Ascending aorta (tissue), 2 donors: ENCODE results near the gene SPCS1. TPM values are rescaled to one million over a fixed set of nuclear protein-coding genes. Genes with fewer than 3 reads are reported as not detected.

Experiments used
- DNase-seq, 2 donors: peaks; one replicate each; pipeline ENCODE4 v3.0.0-alpha.2; 2019; ENCODE audit warnings: low spot score in 2 of 2
- H3K27ac ChIP-seq, 2 donors: fragments of 200-600 bp; sonication (generic); one replicate each; pipeline ENCODE4 v1.5.1; 2016 to 2017; ENCODE audit warnings: mild to moderate bottlenecking in 1 of 2
- H3K27me3 ChIP-seq: fragments of 200-600 bp; sonication (generic); one replicate; pipeline ENCODE4 v1.5.1; 2017
- H3K36me3 ChIP-seq, 2 donors: fragments of 200-600 bp; sonication (generic); one replicate each; pipeline ENCODE4 v1.5.1; 2016
- H3K4me1 ChIP-seq, 2 donors: fragments of 200-600 bp; sonication (generic); one replicate each; pipeline ENCODE4 v1.5.1; 2016 to 2017; ENCODE audit warnings: mild to moderate bottlenecking in 1 of 2
- H3K4me3 ChIP-seq, 2 donors: fragments of 200-600 bp; sonication (generic); one replicate each; pipeline ENCODE4 v1.5.1; 2016 to 2017; ENCODE audit warnings: mild to moderate bottlenecking in 1 of 2
- H3K9me3 ChIP-seq, 2 donors: fragments of 200-600 bp; sonication (generic); one replicate each; pipeline ENCODE4 v1.5.1; 2016
- CTCF ChIP-seq, 3 experiments: fragments of 200-600 bp in 2 of 3; fragments of 450-650 bp in 1 of 3; sonication (generic) in 2 of 3; IDR thresholded peaks; one replicate each; pipeline ENCODE4 v1.5.1; 2016 to 2019; ENCODE audit warnings: antibody characterized with exemption in 3 of 3, mild to moderate bottlenecking in 1 of 3, moderate library complexity in 1 of 3
- intact Hi-C: fragments of 100-400 bp; cut with DNase I; formaldehyde crosslinking; loops from one replicate; pipeline ENCODE4 v1.15.1; 2023
- total RNA-seq: library from RNA; depleted of rRNA; stranded (reverse); fragments of >200 nt; gene quantifications from one replicate; pipeline ENCODE4 v1.1.0, GENCODE V29; 2016

Gene SPCS1
- total RNA-seq, 1 donor from 2014 or later: 170 TPM

- H3K27me3 ChIP-seq: no peaks in the 10 kb centered on the region
- no peaks in the 10 kb centered on the region for H3K9me3 ChIP-seq
- peak in 1 of 2 donors; percentile 68 for DNase-seq
- no peak for TF ChIP-seq CTCF (IDR thresholded peaks at IDR 0.05)
- intact Hi-C loops: loop anchor here (10.0 kb wide), 2 partner anchors 229 to 409 kb away; partner anchors contain the start of genes NISCH, TNNC1 and WDR82
- H3K27ac ChIP-seq: peak overlapping the region in 1 of 2 donors; percentile 19
- peaks cover 3 to 30% of the 10 kb centered on the region in 2 donors for H3K4me1 ChIP-seq
- H3K4me3 ChIP-seq: no peak overlapping the region
- peaks cover 20 to 32% of the 10 kb centered on the region in 2 donors for H3K36me3 ChIP-seq
Observed at GRCh38 chr3:52683611-52684010, 22.3 kb upstream of the SPCS1 start.

DNA sequence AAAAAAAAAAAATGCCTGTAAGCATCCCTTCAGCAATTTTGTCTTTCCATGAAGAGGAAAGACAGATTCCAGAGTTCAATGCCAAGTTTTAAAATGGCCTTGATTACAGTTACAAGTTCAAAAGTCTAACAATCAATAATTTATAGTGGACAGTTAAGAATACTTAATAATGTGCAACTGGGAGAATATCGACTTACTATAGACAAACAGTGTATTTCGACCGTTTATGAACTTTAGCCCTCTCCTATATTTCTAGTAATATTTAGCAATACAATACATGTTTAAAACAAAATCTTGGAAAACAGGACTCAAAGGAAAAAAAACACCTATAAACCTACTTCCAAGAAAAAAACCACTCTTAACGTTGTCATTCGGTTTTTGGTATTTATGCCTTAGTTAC is 21.7 kb upstream of the SPCS1 start:
- Histone ChIP-seq H3K9me3 (no peaks in the 10 kb centered on the region), H3K27ac (no peak overlapping the region), H3K4me1 (peaks cover 3 to 30% of the 10 kb centered on the region in 2 donors), H3K27me3 (no peaks in the 10 kb centered on the region), H3K36me3 (peaks cover 25 to 33% of the 10 kb centered on the region in 2 donors), H3K4me3 (peak overlapping the region in 1 of 2 donors; percentile 78)
- TF ChIP-seq CTCF (IDR thresholded peaks at IDR 0.05): no peak
- DNase-seq: no peak
- intact Hi-C loops: loop anchor here (10.0 kb wide), 2 partner anchors 229 to 409 kb away; partner anchors contain the start of genes NISCH, TNNC1 and WDR82

DNA sequence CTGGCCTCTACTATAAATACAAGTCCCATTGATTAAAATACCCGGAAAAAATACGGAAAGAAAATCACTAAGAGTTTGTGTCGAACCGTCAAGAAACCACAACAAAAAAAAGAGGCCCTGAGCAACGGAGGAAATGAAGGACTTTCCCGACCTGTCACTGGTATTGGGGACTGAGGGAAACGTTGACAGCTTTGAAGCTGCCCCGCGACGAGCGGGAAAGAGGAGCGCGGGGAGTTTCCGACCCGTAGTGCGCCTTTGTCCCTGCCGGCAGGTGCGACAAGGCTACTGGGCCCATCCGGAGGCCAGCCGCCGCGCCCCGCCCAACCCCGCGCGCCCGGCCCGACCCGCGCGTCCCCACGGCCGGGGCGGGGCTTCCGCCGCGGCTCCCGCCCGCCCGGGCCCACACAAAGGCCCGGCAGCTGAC is 20.6 kb upstream of the SPCS1 start:
- peak overlapping the region; percentile 78 to 79 for H3K4me3 ChIP-seq
- no peaks in the 10 kb centered on the region for H3K27me3 ChIP-seq
- no peak for TF ChIP-seq CTCF (IDR thresholded peaks at IDR 0.05)
- peaks cover 3 to 30% of the 10 kb centered on the region in 2 donors for H3K4me1 ChIP-seq
- no peaks in the 10 kb centered on the region for H3K9me3 ChIP-seq
- intact Hi-C loops: loop anchor here (1.0 to 10.0 kb wide), 5 partner anchors 148 to 410 kb away; partner anchors contain the start of genes NISCH, SFMBT1, STIMATE and TNNC1
- peak overlapping the region; percentile 89 to 98 for H3K27ac ChIP-seq
- DNase-seq: peak in 1 of 2 donors; percentile 84
- peaks cover 36 to 38% of the 10 kb centered on the region in 2 donors for H3K36me3 ChIP-seq

DNA sequence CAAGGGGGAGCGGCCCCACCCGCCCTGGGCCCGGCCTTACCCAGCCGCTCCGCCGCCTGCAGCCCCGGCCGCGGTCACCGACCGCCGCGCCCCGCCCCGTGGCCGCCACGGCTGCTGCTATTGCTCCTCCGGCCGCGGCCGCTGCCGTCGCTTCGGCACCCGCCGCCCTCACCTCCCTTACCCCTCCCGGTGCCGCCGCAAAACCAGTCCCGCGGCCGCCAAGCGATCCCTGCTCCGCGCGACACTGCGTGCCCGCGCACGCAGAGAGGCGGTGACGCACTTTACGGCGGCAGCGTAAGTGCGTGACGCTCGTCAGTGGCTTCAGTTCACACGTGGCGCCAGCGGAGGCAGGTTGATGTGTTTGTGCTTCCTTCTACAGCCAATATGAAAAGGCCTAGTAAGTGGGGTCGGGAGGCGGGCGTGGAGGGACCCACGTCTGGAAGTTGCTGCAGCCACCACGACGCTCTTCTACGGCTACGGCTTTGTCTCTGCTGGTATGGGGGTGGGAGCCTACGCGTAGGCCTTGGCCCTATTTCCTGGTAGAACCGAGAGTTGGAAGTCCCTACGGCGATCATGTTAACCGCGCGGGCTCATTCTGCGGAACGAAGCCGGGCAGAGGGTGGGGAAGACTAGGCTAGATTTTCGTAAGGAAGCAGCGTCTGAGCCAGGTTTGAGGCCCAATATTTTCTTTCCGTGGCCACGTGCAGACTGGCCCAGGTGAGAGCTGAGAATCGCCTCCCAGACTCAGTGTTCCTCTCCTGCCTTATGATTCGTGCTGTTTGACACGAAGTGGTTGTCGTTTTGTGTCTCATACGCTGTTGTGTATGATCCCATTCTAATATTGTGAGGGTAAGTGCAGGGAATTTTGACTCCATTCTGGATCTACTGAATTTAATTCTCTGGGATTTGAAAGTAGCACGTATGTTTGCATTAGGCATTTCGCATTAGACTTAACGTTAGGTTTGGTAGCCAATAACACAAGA is 19.9 kb upstream of the SPCS1 start, which contains the start of the genes GNL3 and PBRM1:
Gene GNL3, plus strand, starts transcription at position 324 of the 983 bp plus-strand sequence. Its CDS starts 61 bp downstream, at position 385.
Gene PBRM1, minus strand, starts transcription at position 205 of the 983 bp plus-strand sequence.
- intact Hi-C loops: loop anchor here (1.0 to 10.0 kb wide), 7 partner anchors 15 to 411 kb away; partner anchors contain the start of genes GLT8D1, NISCH, SFMBT1 and STIMATE
- Histone ChIP-seq H3K9me3 (no peaks in the 10 kb centered on the region), H3K36me3 (peaks cover 37 to 40% of the 10 kb centered on the region in 2 donors), H3K4me1 (peaks cover 3 to 30% of the 10 kb centered on the region in 2 donors), H3K4me3 (peak within 1 kb of the TSS; percentile 78 to 79), H3K27me3 (no peaks in the 10 kb centered on the region), H3K27ac (peak within 1 kb of the TSS; percentile 89 to 98)
- no peak for TF ChIP-seq CTCF (IDR thresholded peaks at IDR 0.05)
- DNase-seq: peak; percentile 74 to 96

- Histone ChIP-seq H3K9me3 (no peaks in the 10 kb centered on the region), H3K4me1 (peaks cover 3 to 21% of the 10 kb centered on the region in 2 donors), H3K27me3 (no peaks in the 10 kb centered on the region), H3K4me3 (no peak overlapping the region), H3K27ac (no peak overlapping the region), H3K36me3 (peaks cover 58 to 59% of the 10 kb centered on the region in 2 donors)
- no peak for DNase-seq
- intact Hi-C loops: loop anchor here (5.0 to 10.0 kb wide), 4 partner anchors 151 to 413 kb away; partner anchors contain the start of genes NISCH, SFMBT1, TNNC1 and UQCC5
- no peak for TF ChIP-seq CTCF (IDR thresholded peaks at IDR 0.05)
Observed at GRCh38 chr3:52688266-52688665, 17.6 kb upstream of the SPCS1 start.
